GM23338 (cell line): ENCODE measurements around the gene ANKRD18A. TPM values are rescaled to one million over a fixed set of nuclear protein-coding genes. Genes with fewer than 3 reads are reported as not detected.
"Not testable (repeated sequence)": the region's sequence is repeated elsewhere in the genome, so short reads cannot be mapped to it uniquely, and the experiment has no call there.

Source experiments
- ATAC-seq: fragments of 200-7000 bp; cut with Tn5 transposase; 3 replicates; pipeline ENCODE4 v1.9.1; 2020
- DNase-seq: peaks from one replicate; pipeline ENCODE4 v3.0.0-alpha.2; 2015; ENCODE audit warnings: low spot score
- H2AFZ ChIP-seq: fragments of 200-600 bp; sonication (generic); 2 replicates; pipeline ENCODE4 v1.8.0; 2016; ENCODE audit warnings: antibody characterized with exemption, mild to moderate bottlenecking, moderate library complexity
- H3F3A ChIP-seq: fragments of 200-600 bp; sonication (generic); replicated peaks from 2 replicates; pipeline ENCODE4 v1.8.0; 2017; ENCODE audit warnings: antibody characterized with exemption, mixed run types, low read depth
- H3K27ac ChIP-seq: fragments of 200-600 bp; sonication (generic); 2 replicates; pipeline ENCODE4 v1.6.1; 2016; ENCODE audit warnings: low read depth
- H3K27me3 ChIP-seq: fragments of 200-600 bp; sonication (generic); 2 replicates; pipeline ENCODE4 v1.8.0; 2016; ENCODE audit warnings: mild to moderate bottlenecking, mixed run types, moderate library complexity; ENCODE audit not compliant: insufficient read depth
- H3K36me3 ChIP-seq: fragments of 200-600 bp; sonication (generic); 2 replicates; pipeline ENCODE4 v1.8.0; 2016; ENCODE audit warnings: mild to moderate bottlenecking; ENCODE audit not compliant: insufficient read depth
- H3K4me1 ChIP-seq: fragments of 200-600 bp; sonication (generic); 2 replicates; pipeline ENCODE4 v1.8.0; 2016; ENCODE audit warnings: mild to moderate bottlenecking, moderate library complexity; ENCODE audit not compliant: insufficient read depth
- H3K4me2 ChIP-seq: fragments of 200-600 bp; sonication (generic); 2 replicates; pipeline ENCODE4 v1.7.1; 2017; ENCODE audit warnings: mixed run types
- H3K4me3 ChIP-seq: fragments of 200-600 bp; sonication (generic); 2 replicates; pipeline ENCODE4 v1.6.1; 2016; ENCODE audit warnings: mixed run types
- H3K79me2 ChIP-seq: fragments of 200-600 bp; sonication (generic); replicated peaks from 2 replicates; pipeline ENCODE4 v1.8.0; 2017; ENCODE audit warnings: mild to moderate bottlenecking; ENCODE audit not compliant: insufficient read depth
- H3K9me2 ChIP-seq: fragments of 200-600 bp; sonication (generic); 2 replicates; pipeline ENCODE4 v1.8.0; 2017; ENCODE audit not compliant: insufficient read depth
- H4K20me1 ChIP-seq: fragments of 200-600 bp; sonication (generic); replicated peaks from 2 replicates; pipeline ENCODE4 v1.8.0; 2017; ENCODE audit warnings: mild to moderate bottlenecking; ENCODE audit not compliant: insufficient read depth
- H3K27ac Mint-ChIP-seq: 2 replicates; pipeline ENCODE4 v1.8.0; 2020; ENCODE audit warnings: inconsistent platforms, mild to moderate bottlenecking, moderate library complexity, mixed read lengths
- H3K27me3 Mint-ChIP-seq: 3 replicates; pipeline ENCODE4 v1.8.0; 2022; ENCODE audit warnings: low read depth, mild to moderate bottlenecking, moderate library complexity, mixed read lengths, inconsistent platforms; ENCODE audit not compliant: insufficient read depth, poor library complexity
- H3K36me3 Mint-ChIP-seq: 3 replicates; pipeline ENCODE4 v1.8.0; 2021; ENCODE audit warnings: low read depth, mild to moderate bottlenecking, inconsistent platforms, moderate library complexity, mixed read lengths
- H3K4me1 Mint-ChIP-seq: 3 replicates; pipeline ENCODE4 v1.8.0; 2020; ENCODE audit warnings: mild to moderate bottlenecking, inconsistent platforms, mixed read lengths
- H3K4me3 Mint-ChIP-seq: 3 replicates; pipeline ENCODE4 v1.8.0; 2021; ENCODE audit warnings: moderate library complexity, mild to moderate bottlenecking, inconsistent platforms, mixed read lengths
- H3K9me3 Mint-ChIP-seq: 3 replicates; pipeline ENCODE4 v1.8.0; 2020; ENCODE audit warnings: moderate library complexity, mild to moderate bottlenecking, inconsistent platforms, mixed read lengths
- POLR2AphosphoS5 ChIP-seq: IDR thresholded peaks from 2 replicates; pipeline ENCODE4 v1.6.1; 2016; ENCODE audit warnings: antibody characterized with exemption, low read depth
- polyA plus RNA-seq: library from polyadenylated mRNA; unstranded; fragments of >200 nt; fragmentation: Nextera tagmentation; extraction: Ambion mirVana; gene quantifications from 2 replicates; pipeline ENCODE4 v1.2.1, GENCODE V29; 2016
- total RNA-seq: library from RNA; depleted of rRNA; stranded (reverse); fragments of >200 nt; shearing (Covaris generic); gene quantifications from 2 replicates; pipeline ENCODE4 v1.2.3, GENCODE V29; 2014

Gene ANKRD18A
- total and polyA plus RNA-seq, 2 experiments from 2014 or later, result 2.7 to 6.9 TPM

DNA sequence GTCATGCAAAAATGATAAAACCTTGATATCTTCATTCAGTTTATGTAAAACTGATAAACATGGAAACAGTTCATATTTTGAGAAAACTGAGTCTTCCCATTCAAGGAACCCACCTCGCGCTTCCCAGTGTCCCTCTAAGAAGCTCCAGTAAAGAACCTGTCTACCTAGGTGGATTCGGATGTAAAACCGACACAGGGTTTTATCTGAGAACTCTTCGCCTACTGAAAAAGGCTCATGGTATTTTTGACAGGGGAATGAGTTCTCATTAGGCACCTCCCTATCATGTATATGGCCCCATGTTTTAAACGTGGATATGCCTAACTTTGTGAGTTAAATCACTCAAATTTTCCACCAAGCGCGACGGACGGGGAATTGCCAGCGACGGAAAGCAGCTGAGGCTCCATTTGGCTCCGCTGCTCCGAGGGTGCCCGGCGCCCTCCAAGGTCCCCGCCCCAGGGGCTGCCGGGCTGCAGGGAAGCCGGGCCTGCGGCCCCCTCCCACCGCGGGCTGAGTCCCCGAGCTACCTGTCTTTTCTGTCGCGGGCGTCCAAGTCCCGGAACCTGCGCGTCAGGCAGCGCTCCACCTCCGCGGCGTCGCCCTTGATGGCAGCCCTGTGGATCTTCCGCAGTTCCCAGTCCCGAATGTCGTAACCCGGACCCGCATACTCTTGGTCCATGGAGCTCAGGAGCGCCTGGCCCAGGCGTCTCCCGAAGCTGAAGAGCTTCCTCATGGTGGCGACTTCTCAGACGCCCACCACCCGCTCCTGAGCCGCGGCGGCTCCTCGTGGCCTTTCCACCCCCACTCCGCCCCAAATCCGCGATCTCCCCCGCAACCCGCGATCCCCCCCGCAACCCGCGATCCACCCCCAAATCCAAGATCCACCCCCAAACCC is 594 bp downstream of the ANKRD18A start:
- Histone ChIP-seq H2AFZ (peak overlapping the region; percentile 86), H3K4me2 (peak overlapping the region; percentile 81), H4K20me1 (no peaks in the 10 kb centered on the region), H3K9me2 (no peaks in the 10 kb centered on the region), H3K4me3 (peak overlapping the region; percentile 65), H3F3A (no peaks in the 10 kb centered on the region), H3K27ac (no peak overlapping the region), H3K27me3 (peaks cover 63% of the 10 kb centered on the region), H3K79me2 (no peaks in the 10 kb centered on the region), H3K36me3 (peaks cover 9% of the 10 kb centered on the region), H3K4me1 (peaks cover 5% of the 10 kb centered on the region; the same call in 1 of the 2 replicates)
- Mint-ChIP-seq H3K9me3 (peaks cover 18% of the 10 kb centered on the region), H3K4me1 (peaks cover 11% of the 10 kb centered on the region), H3K36me3 (peaks cover 17% of the 10 kb centered on the region), H3K4me3 (peak overlapping the region; percentile 93), H3K27me3 (peaks cover 26% of the 10 kb centered on the region), H3K27ac (0 out of 2 replicates have a peak overlapping the region, but pooled peaks have one; percentile 47)
- no peak; the same call in 1 of the 2 replicates for TF ChIP-seq POLR2AphosphoS5
- ATAC-seq (peak; percentile 16), DNase-seq (peak; percentile 42)

DNA sequence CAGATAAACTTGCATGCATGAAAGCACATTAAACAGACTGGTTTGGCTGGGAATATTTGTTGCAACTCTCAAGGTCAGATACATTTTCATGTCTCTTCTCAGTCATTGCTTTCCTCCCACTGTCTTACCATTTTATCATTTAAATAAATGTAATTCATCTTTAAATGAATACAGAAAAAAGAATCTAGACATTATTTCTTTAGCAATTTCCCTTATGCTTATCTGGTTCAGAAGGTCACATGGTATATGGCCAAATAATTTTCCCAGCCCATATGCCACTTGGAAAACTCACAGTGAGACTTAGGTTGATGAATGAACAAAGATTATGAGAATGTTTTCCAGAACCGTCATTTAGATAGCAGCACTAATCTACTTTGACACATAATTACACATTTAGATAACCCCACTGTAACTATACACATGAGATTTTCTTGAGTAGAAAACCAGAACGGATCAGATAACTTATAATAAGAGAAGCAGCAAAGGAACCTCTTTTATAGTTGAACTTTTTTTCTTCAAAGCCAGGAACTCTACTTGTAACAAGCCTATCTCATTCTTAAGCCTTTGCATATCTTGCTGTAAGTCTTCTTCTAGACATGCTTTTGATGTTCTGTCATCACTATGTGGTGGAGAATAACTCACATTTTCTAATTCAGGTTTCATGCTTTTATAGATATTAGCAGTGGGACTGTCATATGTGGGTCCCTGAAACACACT is 22.2 kb downstream of the ANKRD18A start:
- H3K4me3 Mint-ChIP-seq, DNase-seq, H3K4me3 ChIP-seq, H3K36me3 Mint-ChIP-seq, H3K36me3 ChIP-seq, H3K27me3 ChIP-seq, H3K27ac Mint-ChIP-seq, ATAC-seq, H3K9me3 Mint-ChIP-seq, H3K4me1 Mint-ChIP-seq, H4K20me1 ChIP-seq, H3K79me2 ChIP-seq, H3K27ac ChIP-seq, H3K4me1 ChIP-seq, H3K4me2 ChIP-seq, H3K27me3 Mint-ChIP-seq, H2AFZ ChIP-seq, H3F3A ChIP-seq, H3K9me2 ChIP-seq: not testable (repeated sequence)

DNA sequence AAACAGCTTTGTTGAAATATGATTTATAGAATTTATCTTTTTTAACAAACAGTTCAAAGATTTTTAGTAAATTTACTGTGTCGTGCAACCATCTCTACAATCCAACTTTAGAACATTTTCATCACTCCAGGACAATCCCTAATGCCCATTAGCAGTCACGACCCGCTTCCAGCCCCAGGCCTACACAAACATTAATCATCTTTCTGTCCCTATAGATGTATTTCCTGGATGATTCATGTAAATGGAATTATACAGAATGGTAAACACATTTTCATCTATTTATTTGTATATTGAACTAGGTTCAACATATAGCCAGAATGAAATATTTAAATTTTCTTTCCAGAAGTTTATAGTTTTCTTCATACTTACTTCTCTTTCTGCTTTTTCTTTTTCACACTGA is 25.3 kb downstream of the ANKRD18A start:
- H2AFZ ChIP-seq, H3K79me2 ChIP-seq, H3K4me2 ChIP-seq, H3F3A ChIP-seq, H3K4me1 ChIP-seq, H3K27me3 ChIP-seq, ATAC-seq, H3K27me3 Mint-ChIP-seq, H3K36me3 ChIP-seq, H3K4me1 Mint-ChIP-seq, H4K20me1 ChIP-seq, DNase-seq, H3K27ac ChIP-seq, H3K9me3 Mint-ChIP-seq, H3K4me3 ChIP-seq, H3K4me3 Mint-ChIP-seq, H3K36me3 Mint-ChIP-seq, H3K27ac Mint-ChIP-seq, H3K9me2 ChIP-seq: not testable (repeated sequence)

DNA sequence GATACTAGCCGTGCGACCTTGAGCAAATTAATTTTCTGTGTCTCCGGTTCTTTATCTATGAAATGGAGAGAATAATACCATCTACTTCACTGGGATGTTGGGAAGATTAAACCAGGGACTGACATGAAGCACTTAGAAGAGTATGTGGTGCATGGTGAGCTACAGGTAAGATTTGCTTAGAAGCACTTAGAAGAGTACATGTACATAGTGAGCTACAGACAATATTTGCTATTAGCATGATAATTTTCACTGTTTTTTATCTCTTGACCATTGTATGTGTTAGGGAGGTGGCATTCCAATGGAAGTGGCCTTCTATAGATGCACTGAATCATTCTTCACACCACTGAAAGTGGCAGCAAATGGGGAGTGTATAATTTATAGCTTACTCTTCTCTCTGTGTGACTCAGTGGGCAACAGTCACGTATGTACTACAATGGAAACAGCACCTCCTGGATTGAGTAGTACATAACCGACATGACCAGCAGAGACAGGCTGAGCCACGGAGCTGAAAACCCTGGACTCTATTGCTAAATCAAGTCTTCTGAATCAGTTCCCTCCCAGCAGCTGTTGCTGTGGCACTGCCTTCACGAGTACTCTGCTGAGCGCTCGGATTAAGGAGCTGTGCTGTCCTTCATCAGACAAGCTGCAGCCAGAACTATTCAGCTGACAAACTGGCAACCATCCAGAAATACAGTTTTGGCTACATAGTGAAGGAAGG is 28.9 kb downstream of the ANKRD18A start:
- not testable (repeated sequence) for H3K9me2 ChIP-seq, H3K27ac ChIP-seq, DNase-seq, H3K4me1 ChIP-seq, H3K36me3 Mint-ChIP-seq, H3K4me3 Mint-ChIP-seq, H2AFZ ChIP-seq, H3K4me2 ChIP-seq, H4K20me1 ChIP-seq, H3K27me3 ChIP-seq, H3K4me3 ChIP-seq, H3K4me1 Mint-ChIP-seq, H3K27me3 Mint-ChIP-seq, H3K27ac Mint-ChIP-seq, ATAC-seq, H3K9me3 Mint-ChIP-seq, H3K36me3 ChIP-seq, H3K79me2 ChIP-seq, H3F3A ChIP-seq

DNA sequence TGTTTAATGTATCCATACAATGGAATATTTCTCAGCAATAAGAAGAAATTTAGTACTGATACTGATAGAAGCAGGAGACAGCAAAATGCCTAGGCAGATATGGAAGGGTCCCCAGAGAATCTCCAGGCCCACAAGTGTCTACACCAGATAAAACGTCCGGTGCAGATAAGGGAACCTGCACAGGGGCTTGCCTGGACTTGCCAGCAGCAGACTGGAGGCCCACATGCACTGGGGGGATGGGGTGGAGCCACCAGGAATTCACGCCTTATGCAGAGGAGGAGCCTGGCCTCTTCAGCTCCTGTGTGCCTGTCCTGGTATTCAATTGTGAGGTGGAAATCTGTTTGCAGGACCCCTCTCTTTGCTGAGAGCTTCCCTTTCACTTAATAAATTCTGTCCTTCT is 36.6 kb downstream of the ANKRD18A start:
- H3K4me1 Mint-ChIP-seq, H3K79me2 ChIP-seq, H3K4me1 ChIP-seq, H3K4me3 Mint-ChIP-seq, DNase-seq, H3K36me3 ChIP-seq, ATAC-seq, H2AFZ ChIP-seq, H3K9me2 ChIP-seq, H4K20me1 ChIP-seq, H3F3A ChIP-seq, H3K9me3 Mint-ChIP-seq, H3K27me3 Mint-ChIP-seq, H3K4me2 ChIP-seq, H3K27ac ChIP-seq, H3K36me3 Mint-ChIP-seq, H3K27me3 ChIP-seq, H3K4me3 ChIP-seq: not testable (repeated sequence)
- peak overlapping the region; percentile 81; the same call in 1 of the 2 replicates for H3K27ac Mint-ChIP-seq

DNA sequence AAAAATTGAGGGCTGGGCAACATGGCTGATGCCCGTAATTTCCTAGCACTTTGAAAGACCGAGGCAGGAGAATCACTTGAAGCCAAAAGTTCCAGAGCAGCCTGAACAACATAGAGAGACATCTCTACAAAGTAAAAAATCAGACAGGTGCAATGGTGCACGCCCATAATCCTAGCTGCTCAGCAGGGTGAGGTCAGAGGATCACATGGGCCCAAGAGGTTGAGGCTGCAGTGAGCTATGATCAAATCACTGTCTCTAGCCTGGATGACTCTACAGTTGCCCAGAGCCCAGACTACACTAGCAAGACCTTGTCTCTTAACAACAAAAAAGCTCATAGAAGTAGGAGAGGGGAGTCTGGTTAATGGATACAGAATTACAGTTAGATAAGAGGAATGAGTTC is 40.3 kb downstream of the ANKRD18A start:
- not testable (repeated sequence) for H3K9me3 Mint-ChIP-seq, ATAC-seq, H3K4me2 ChIP-seq, H3K27ac ChIP-seq, H3K27ac Mint-ChIP-seq, H3K79me2 ChIP-seq, H3K4me3 ChIP-seq, DNase-seq, H3K27me3 Mint-ChIP-seq, H3K36me3 ChIP-seq, H3F3A ChIP-seq, H3K4me3 Mint-ChIP-seq, H4K20me1 ChIP-seq, H3K9me2 ChIP-seq, H2AFZ ChIP-seq, H3K27me3 ChIP-seq, H3K36me3 Mint-ChIP-seq
- H3K4me1 Mint-ChIP-seq, result peaks cover 10% of the 10 kb centered on the region; the same call in 2 of the 3 replicates
- H3K4me1 ChIP-seq, result peaks cover 12% of the 10 kb centered on the region; the same call in 1 of the 2 replicates
